ENCODE measurements around the gene TGFA.
"Not testable (repeated sequence)": the region's sequence is repeated elsewhere in the genome, so short reads cannot be mapped to it uniquely, and the experiment has no call there.

Gene TGFA

GRCh38 chr2:70490381-70490780, 63.2 kb downstream of the TGFA start:
- no peak for DNase-seq

DNA sequence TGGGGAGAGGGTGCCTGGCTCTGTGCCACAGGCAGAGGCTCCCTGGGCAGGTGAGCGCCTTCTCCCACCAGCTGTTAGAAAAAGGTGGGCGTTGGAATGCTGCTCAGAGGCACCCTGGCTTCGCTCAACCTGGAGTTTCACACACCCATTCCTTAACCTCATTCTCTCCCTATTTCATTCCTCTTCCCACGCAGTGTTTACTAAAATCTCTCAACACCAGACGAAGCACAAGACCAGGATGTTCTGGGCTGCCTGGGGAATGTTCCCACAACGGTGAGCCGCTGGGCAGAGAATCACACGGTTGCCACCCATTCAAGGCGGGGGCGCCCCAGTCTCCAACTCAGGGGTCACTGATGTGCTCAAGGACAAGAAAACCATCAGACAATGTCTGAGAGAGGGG, 64.5 kb downstream of the TGFA start:
- no peak for DNase-seq

DNA sequence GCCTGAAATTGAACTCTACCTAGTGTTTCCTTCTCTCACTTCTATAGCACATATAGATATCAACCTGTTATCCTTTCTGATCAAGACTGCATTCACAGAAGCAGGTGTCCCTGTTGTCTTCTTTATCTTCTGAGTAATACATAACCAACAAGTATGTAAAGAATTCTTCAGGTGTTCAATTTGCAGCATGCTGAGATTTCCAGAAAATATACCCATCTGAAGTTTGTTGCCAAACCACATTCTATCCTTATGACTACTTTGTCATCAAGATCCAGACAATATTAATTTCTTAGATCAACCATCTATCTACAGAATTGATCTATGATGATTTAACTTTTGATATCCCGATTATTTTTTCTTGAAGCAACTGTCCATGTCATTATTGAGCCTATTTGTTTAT, 69.5 kb downstream of the TGFA start:
- no peak for DNase-seq

- DNase-seq, result no peak
Observed at GRCh38 chr2:70482401-70482800, 71.2 kb downstream of the TGFA start.

GRCh38 chr2:70480468-70480867, 73.2 kb downstream of the TGFA start:
- DNase-seq, result no peak

GRCh38 chr2:70479816-70480215, 73.8 kb downstream of the TGFA start:
- DNase-seq, result no peak

GRCh38 chr2:70477441-70477844, 76.2 kb downstream of the TGFA start:
- DNase-seq, result no peak

- DNase-seq, result no peak
Observed at GRCh38 chr2:70475266-70475665, 78.4 kb downstream of the TGFA start.

GRCh38 chr2:70474256-70474848, 79.3 kb downstream of the TGFA start:
- DNase-seq, result no peak

GRCh38 chr2:70473101-70473722, 80.4 kb downstream of the TGFA start:
- DNase-seq, result no peak

- no peak for DNase-seq
Observed at GRCh38 chr2:70472221-70472890, 81.3 kb downstream of the TGFA start.

GRCh38 chr2:70471129-70471528, 82.5 kb downstream of the TGFA start:
- no peak for DNase-seq

DNA sequence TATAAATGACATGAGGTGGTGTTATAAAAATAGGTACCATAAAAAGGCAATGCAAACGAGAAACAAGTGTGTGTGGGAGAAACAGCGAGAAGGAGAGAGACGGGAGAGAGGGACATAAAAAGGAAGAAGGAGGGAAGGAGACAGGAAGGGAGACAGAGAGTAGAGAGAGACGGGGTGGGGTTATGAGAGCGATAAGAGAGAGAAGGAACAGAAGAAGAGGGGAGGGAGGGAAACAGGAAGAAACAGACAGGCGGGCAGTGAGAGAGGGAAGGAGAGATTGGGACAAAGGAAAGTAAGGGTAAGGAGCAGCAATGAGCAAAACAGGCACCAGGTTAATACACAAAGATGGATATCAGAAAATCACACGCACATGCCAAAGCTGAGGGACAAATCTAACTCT, 83.7 kb downstream of the TGFA start:
- no peak for DNase-seq

- DNase-seq, result no peak
Observed at GRCh38 chr2:70469435-70469834, 84.2 kb downstream of the TGFA start.

DNA sequence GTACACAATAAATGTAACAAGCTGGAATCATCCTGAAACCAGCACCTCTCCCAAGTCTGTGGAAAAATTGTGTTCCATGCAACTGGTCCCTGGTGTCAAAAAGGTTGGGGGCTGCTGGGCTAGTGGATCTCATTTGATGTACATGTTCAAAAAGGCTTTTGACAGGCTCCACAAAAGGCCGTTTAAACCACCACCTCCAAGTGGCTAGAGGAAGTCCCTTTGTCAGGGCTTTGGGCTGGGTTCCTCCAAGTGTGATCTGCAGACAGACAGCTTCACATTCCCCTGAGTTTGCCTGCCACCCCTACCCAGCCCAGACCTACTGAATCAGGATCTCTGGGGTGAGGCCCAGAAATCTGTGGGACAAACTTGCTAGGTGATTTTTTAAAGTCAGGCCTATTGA, 84.7 kb downstream of the TGFA start:
- no peak for DNase-seq

GRCh38 chr2:70467831-70468779, 85.5 kb downstream of the TGFA start:
- no peak for DNase-seq

DNA sequence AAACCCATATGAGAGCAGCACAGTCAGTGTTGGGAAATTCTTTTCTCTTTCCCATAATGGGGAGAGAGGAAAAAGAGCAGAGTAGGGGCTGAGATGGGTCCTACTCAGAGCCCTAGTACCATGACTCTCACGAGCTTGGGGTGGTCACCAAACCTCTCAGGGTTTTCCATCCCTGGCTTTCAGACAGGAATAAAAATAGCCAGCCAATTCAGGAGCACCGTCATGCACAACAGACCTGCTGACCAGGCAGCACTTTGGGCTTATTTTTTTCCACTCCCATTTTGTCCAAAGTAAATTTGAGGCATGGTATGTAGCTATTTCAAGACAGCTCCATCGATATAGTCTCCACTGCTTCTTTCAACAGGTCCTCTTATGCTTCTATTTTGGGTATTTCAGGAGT, 86.4 kb downstream of the TGFA start:
- DNase-seq, result no peak

GRCh38 chr2:70466647-70467046, 87.0 kb downstream of the TGFA start:
- not testable (repeated sequence) for DNase-seq

GRCh38 chr2:70463997-70464396, 89.6 kb downstream of the TGFA start:
- no peak for DNase-seq

DNA sequence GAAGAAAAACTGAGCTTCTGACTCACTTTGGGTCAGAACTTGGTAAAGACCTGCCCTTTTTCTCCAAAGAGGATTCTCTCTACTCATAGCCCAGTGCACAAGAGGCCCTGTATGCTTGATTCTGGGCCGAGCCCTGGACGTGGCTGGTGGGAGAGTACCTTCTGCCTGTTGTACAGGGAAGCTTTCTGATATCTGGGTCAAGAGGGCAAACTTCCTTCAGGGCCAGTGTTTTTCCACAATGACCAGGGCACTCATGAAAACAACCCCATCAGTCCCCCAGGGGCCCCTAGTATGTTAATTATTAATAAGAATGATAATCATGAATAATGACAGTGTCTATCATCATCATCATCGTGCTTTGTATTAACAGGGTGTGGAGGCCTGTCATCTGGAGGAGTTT, 90.0 kb downstream of the TGFA start:
- DNase-seq, result no peak

GRCh38 chr2:70461981-70462876, 91.4 kb downstream of the TGFA start:
- no peak for DNase-seq

DNA sequence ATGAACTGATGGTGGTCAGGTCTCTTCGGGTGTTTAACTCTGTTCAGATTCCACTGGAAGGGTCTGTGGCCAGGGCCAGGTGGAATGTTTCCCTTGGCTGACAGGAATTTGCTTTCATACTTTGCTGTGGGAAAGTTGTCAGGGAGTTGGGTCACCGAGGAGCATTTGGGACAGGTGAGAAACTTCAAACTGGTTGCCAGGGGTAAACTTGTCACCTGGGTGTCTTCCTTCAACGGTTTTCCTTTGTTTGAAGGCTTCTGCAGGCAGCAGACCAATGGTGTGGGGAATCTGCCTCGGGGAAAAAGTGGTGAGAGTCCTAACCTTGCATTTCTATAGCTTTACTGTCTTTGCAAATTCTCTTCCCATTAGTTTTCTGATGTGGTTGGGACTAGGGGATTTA, 92.2 kb downstream of the TGFA start:
- no peak for DNase-seq
